NT2/D1 (cell line): ENCODE results near the gene METRN.

Experiments
- SUZ12 ChIP-seq: IDR thresholded peaks from 2 replicates; pipeline ENCODE4 v1.6.1; 2011; ENCODE audit not compliant: insufficient read length, insufficient read depth; ENCODE audit errors: extremely low read depth
- YY1 ChIP-seq: IDR thresholded peaks from 2 replicates; pipeline ENCODE4 v1.6.1; 2011; ENCODE audit not compliant: insufficient read length, insufficient read depth
- ZNF274 ChIP-seq: IDR thresholded peaks from 2 replicates; pipeline ENCODE4 v1.6.1; 2011; ENCODE audit warnings: mild to moderate bottlenecking, low read depth, low read length

DNA sequence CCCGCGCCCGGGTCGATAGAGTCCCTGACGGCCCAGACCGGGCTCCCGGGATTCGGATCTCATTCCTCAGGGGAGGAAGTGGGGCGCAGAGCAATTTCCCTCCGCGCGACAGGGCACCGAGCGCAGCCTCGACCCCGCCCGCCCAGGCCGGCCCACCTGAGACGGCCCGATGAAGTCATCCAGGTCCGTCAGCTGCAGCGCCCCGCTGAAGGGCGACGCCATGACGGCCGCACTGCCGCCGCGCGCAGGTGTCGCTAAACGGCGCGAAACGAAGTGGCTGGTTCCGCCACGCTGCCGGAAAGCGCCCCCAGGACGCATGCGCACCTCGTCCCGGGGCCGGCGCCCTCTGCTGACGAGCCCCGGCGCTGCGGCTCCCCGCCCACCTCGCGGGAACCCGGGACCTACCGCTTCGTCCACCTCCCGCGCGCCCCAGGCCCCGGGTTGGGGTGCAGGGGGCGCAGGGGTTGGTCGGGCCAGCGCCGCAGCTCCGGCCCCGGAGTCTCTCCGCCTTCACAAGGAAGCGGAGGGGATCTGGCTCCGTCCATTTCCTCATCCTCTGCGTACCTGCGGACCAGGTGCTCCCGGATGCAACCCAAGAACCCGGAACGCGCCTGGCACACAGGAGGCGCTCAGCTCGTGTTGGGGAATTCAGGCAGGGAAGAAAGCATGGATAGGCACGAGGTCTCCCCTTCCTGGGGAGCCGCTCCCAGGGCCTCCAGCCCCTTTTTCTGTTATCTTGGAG, 26.0 kb downstream of the METRN start, which contains the start of gene CIAO3:
- TF ChIP-seq SUZ12 (no peak), ZNF274 (no peak), YY1 (peak; percentile 93)
